NAMALWA (cell line): ENCODE results near the gene FAM13B.
"Not testable (repeated sequence)": the region's sequence is repeated elsewhere in the genome, so short reads cannot be mapped to it uniquely, and the experiment has no call there.

Source experiments
- DNase-seq: peaks from one replicate; pipeline ENCODE4 v3.0.0-alpha.2; 2015; ENCODE audit warnings: low spot score

Gene FAM13B

GRCh38 chr5:138032572-138033385, at the start of gene FAM13B:
TSS of gene FAM13B (minus strand) at chr5:138033079. CDS start at chr5:138019111, 13,968 bp downstream.
- peak; percentile 88 for DNase-seq

- DNase-seq = peak; percentile 25
These were observed 49.2 kb upstream of the FAM13B start for GRCh38 chr5:138082033-138082432.

GRCh38 chr5:138078006-138078643, 45.2 kb upstream of the FAM13B start:
- DNase-seq = no peak

- peak; percentile 71 for DNase-seq
These were observed 44.3 kb upstream of the FAM13B start for GRCh38 chr5:138077064-138077696.

- DNase-seq = not testable (repeated sequence)
These were observed 37.1 kb upstream of the FAM13B start for GRCh38 chr5:138070026-138070425.

- DNase-seq = peak; percentile 78
These were observed 36.1 kb upstream of the FAM13B start for GRCh38 chr5:138068742-138069600.

GRCh38 chr5:138067945-138068344, 35.1 kb upstream of the FAM13B start:
- DNase-seq = no peak

- DNase-seq = peak; percentile 38
These were observed 32.2 kb upstream of the FAM13B start for GRCh38 chr5:138065102-138065501.

- DNase-seq = no peak
These were observed 31.6 kb upstream of the FAM13B start for GRCh38 chr5:138064526-138064925.

GRCh38 chr5:138054847-138055558, 22.1 kb upstream of the FAM13B start:
- no peak for DNase-seq

- no peak for DNase-seq
These were observed 21.3 kb upstream of the FAM13B start for GRCh38 chr5:138054206-138054605.

GRCh38 chr5:138053554-138053953, 20.7 kb upstream of the FAM13B start:
- DNase-seq = no peak

GRCh38 chr5:138052718-138053117, 19.8 kb upstream of the FAM13B start:
- DNase-seq = not testable (repeated sequence)

GRCh38 chr5:138051441-138052296, 18.8 kb upstream of the FAM13B start:
- no peak for DNase-seq

GRCh38 chr5:138045283-138045682, 12.4 kb upstream of the FAM13B start:
- DNase-seq = not testable (repeated sequence)

GRCh38 chr5:138038826-138039225, 5.9 kb upstream of the FAM13B start:
- no peak for DNase-seq

- DNase-seq = no peak
These were observed 5.2 kb upstream of the FAM13B start for GRCh38 chr5:138037907-138038633.

GRCh38 chr5:138037271-138037670, 4.4 kb upstream of the FAM13B start:
- DNase-seq = peak; percentile 27
